Activated CD4-positive, alpha-beta memory T cell treated with anti-CD3 and anti-CD28 coated beads, Interleukin-2, amount 10 ng/mL, durations not matched to agents 7 days and 5 days (primary cell): ENCODE measurements around the gene PDE3B. TPM values are rescaled to one million over a fixed set of nuclear protein-coding genes. Genes with fewer than 3 reads are reported as not detected.
"Not testable (repeated sequence)": the region's sequence is repeated elsewhere in the genome, so short reads cannot be mapped to it uniquely, and the experiment has no call there.

ENCODE experiments used
- CTCF ChIA-PET: fragments of 350-600 bp; sonication (Branson Sonifier 250); formaldehyde crosslinking; loops from one replicate; lab custom pipeline; 2021; ENCODE audit warnings: antibody characterized with exemption, inconsistent platforms; lab: Charles Lee
- POLR2A ChIA-PET: fragments of 350-600 bp; sonication (Branson Sonifier 250); formaldehyde crosslinking; loops from one replicate; lab custom pipeline; 2021; ENCODE audit warnings: antibody characterized with exemption; lab: Charles Lee
- DNase-seq: peaks from one replicate; pipeline ENCODE4 v3.0.0-alpha.2; 2020
- H3K27ac Mint-ChIP-seq: one replicate; pipeline ENCODE4 v1.8.0; 2021; ENCODE audit warnings: mild to moderate bottlenecking, mixed read lengths
- H3K27me3 Mint-ChIP-seq: one replicate; pipeline ENCODE4 v1.8.0; 2021; ENCODE audit warnings: mixed read lengths
- H3K36me3 Mint-ChIP-seq: one replicate; pipeline ENCODE4 v1.8.0; 2021; ENCODE audit warnings: low read depth, mixed read lengths
- H3K4me1 Mint-ChIP-seq: one replicate; pipeline ENCODE4 v1.8.0; 2021; ENCODE audit warnings: mixed read lengths
- H3K4me3 Mint-ChIP-seq: one replicate; pipeline ENCODE4 v1.8.0; 2021; ENCODE audit warnings: mild to moderate bottlenecking, mixed read lengths
- H3K9me3 Mint-ChIP-seq: one replicate; pipeline ENCODE4 v1.8.0; 2021; ENCODE audit warnings: mixed read lengths
- total RNA-seq, 2 experiments: library from RNA; stranded (reverse); gene quantifications; one replicate each; pipeline ENCODE4 v1.2.3, GENCODE V29; 2021

Gene PDE3B
- total RNA-seq, 2 experiments from 2014 or later: 73.9 to 74.9 TPM

GRCh38 chr11:14642873-14643696 is 519 bp upstream of the PDE3B start:
- peak overlapping the region; percentile 75 for H3K27ac Mint-ChIP-seq
- H3K4me3 Mint-ChIP-seq: peak overlapping the region; percentile 92
- peaks cover 46% of the 10 kb centered on the region for H3K4me1 Mint-ChIP-seq
- H3K9me3 Mint-ChIP-seq: no peaks in the 10 kb centered on the region
- peaks cover 54% of the 10 kb centered on the region for H3K36me3 Mint-ChIP-seq
- ChIA-PET CTCF (interaction anchor here (1.5 to 4.0 kb wide), 9 partner anchors 8 to 264 kb away, joined by 4 to 48 read pairs (median 21); partner anchors contain the start of gene PSMA1), POLR2A (interaction anchor here (0.8 to 5.9 kb wide), 19 partner anchors 8 to 264 kb away, joined by 3 to 143 read pairs (median 10); partner anchors contain the start of genes COPB1, CYP2R1 and PSMA1)
- DNase-seq: peak; percentile 20
- H3K27me3 Mint-ChIP-seq: no peaks in the 10 kb centered on the region

GRCh38 chr11:14644226-14645014 is 816 bp downstream of the PDE3B start:
- peak; percentile 48 for DNase-seq
- POLR2A ChIA-PET: interaction anchor here (0.9 to 5.9 kb wide), 36 partner anchors 9 to 1364 kb away, joined by 3 to 143 read pairs (median 5); partner anchors contain the start of genes COPB1, CYP2R1 and PSMA1
- Mint-ChIP-seq H3K4me3 (peak overlapping the region; percentile 92), H3K27ac (peak overlapping the region; percentile 87), H3K4me1 (peaks cover 52% of the 10 kb centered on the region), H3K9me3 (no peaks in the 10 kb centered on the region), H3K36me3 (peaks cover 60% of the 10 kb centered on the region), H3K27me3 (no peaks in the 10 kb centered on the region)
- CTCF ChIA-PET: interaction anchor here (0.8 to 4.0 kb wide), 27 partner anchors 9 to 362 kb away, joined by 3 to 48 read pairs (median 4); partner anchors contain the start of genes CYP2R1 and PSMA1

- no peaks in the 10 kb centered on the region for H3K9me3 Mint-ChIP-seq
- H3K27me3 Mint-ChIP-seq: no peaks in the 10 kb centered on the region
- H3K36me3 Mint-ChIP-seq: peaks cover 62% of the 10 kb centered on the region
- peak overlapping the region; percentile 92 for H3K4me3 Mint-ChIP-seq
- ChIA-PET CTCF (interaction anchor here (0.7 to 4.0 kb wide), 27 partner anchors 10 to 361 kb away, joined by 3 to 48 read pairs (median 4); partner anchors contain the start of genes CYP2R1 and PSMA1), POLR2A (interaction anchor here (0.7 to 5.9 kb wide), 35 partner anchors 8 to 1365 kb away, joined by 3 to 143 read pairs (median 5); partner anchors contain the start of genes COPB1, CYP2R1 and PSMA1)
- H3K27ac Mint-ChIP-seq: peak overlapping the region; percentile 87
- no peak for DNase-seq
- H3K4me1 Mint-ChIP-seq: peaks cover 52% of the 10 kb centered on the region
Measured at GRCh38 chr11:14645015-14645912, 1.7 kb downstream of the PDE3B start.

- DNase-seq: peak; percentile 21
- Mint-ChIP-seq H3K4me1 (peaks cover 53% of the 10 kb centered on the region), H3K27ac (peak overlapping the region; percentile 87), H3K9me3 (no peaks in the 10 kb centered on the region), H3K27me3 (no peaks in the 10 kb centered on the region), H3K4me3 (peak overlapping the region; percentile 92), H3K36me3 (peaks cover 66% of the 10 kb centered on the region)
- CTCF ChIA-PET: interaction anchor here (1.5 to 4.0 kb wide), 11 partner anchors 11 to 261 kb away, joined by 3 to 48 read pairs (median 18); partner anchors contain the start of genes CYP2R1 and PSMA1
- POLR2A ChIA-PET: interaction anchor here (0.7 to 5.9 kb wide), 17 partner anchors 7 to 261 kb away, joined by 3 to 143 read pairs (median 17); partner anchors contain the start of genes COPB1, CYP2R1 and PSMA1
Measured at GRCh38 chr11:14645985-14646900, 2.6 kb downstream of the PDE3B start.

- Mint-ChIP-seq H3K9me3 (no peaks in the 10 kb centered on the region), H3K27me3 (no peaks in the 10 kb centered on the region), H3K27ac (no peak overlapping the region), H3K4me1 (peaks cover 42% of the 10 kb centered on the region), H3K4me3 (no peak overlapping the region), H3K36me3 (peaks cover 74% of the 10 kb centered on the region)
- CTCF ChIA-PET: interaction anchor here (1.0 kb wide), 1 partner anchor 258 kb away, joined by 4 read pairs; no protein-coding TSS in a partner anchor
- DNase-seq: no peak
- POLR2A ChIA-PET: interaction anchor here (1.0 to 1.7 kb wide), 3 partner anchors 72 to 130 kb away, joined by 3 to 5 read pairs (median 4); partner anchors contain the start of gene PSMA1
Measured at GRCh38 chr11:14650064-14650463, 6.5 kb downstream of the PDE3B start.

GRCh38 chr11:14653090-14653489 is 9.5 kb downstream of the PDE3B start:
- peaks cover 48% of the 10 kb centered on the region for H3K4me1 Mint-ChIP-seq
- no peaks in the 10 kb centered on the region for H3K9me3 Mint-ChIP-seq
- H3K27me3 Mint-ChIP-seq: no peaks in the 10 kb centered on the region
- POLR2A ChIA-PET: interaction anchor here (2.2 kb wide), 1 partner anchor 8 kb away, joined by 7 read pairs; no protein-coding TSS in a partner anchor
- CTCF ChIA-PET: no interaction called here
- peaks cover 75% of the 10 kb centered on the region for H3K36me3 Mint-ChIP-seq
- DNase-seq: no peak
- H3K4me3 Mint-ChIP-seq: no peak overlapping the region
- no peak overlapping the region for H3K27ac Mint-ChIP-seq

- no peak overlapping the region for H3K27ac Mint-ChIP-seq
- peaks cover 32% of the 10 kb centered on the region for H3K4me1 Mint-ChIP-seq
- peaks cover 77% of the 10 kb centered on the region for H3K36me3 Mint-ChIP-seq
- no peaks in the 10 kb centered on the region for H3K9me3 Mint-ChIP-seq
- no peak for DNase-seq
- ChIA-PET POLR2A (interaction anchor here (1.8 kb wide), 1 partner anchor 12 kb away, joined by 3 read pairs; the partner anchor contains the start of gene PDE3B), CTCF (no interaction called here)
- H3K27me3 Mint-ChIP-seq: no peaks in the 10 kb centered on the region
- H3K4me3 Mint-ChIP-seq: no peak overlapping the region
Measured at GRCh38 chr11:14655435-14655834, 11.8 kb downstream of the PDE3B start.

- H3K4me3 Mint-ChIP-seq: no peak overlapping the region
- H3K4me1 Mint-ChIP-seq: peaks cover 24% of the 10 kb centered on the region
- H3K27ac Mint-ChIP-seq: no peak overlapping the region
- peaks cover 4% of the 10 kb centered on the region for H3K9me3 Mint-ChIP-seq
- DNase-seq: no peak
- peaks cover 76% of the 10 kb centered on the region for H3K36me3 Mint-ChIP-seq
- ChIA-PET POLR2A (interaction anchor here (1.6 to 1.8 kb wide), 2 partner anchors 13 kb away, joined by 3 to 5 read pairs; partner anchors contain the start of gene PDE3B), CTCF (interaction anchor here (0.6 to 1.3 kb wide), 2 partner anchors 165 to 251 kb away, joined by 3 to 5 read pairs; no protein-coding TSS in a partner anchor)
- H3K27me3 Mint-ChIP-seq: no peaks in the 10 kb centered on the region
Measured at GRCh38 chr11:14656536-14657457, 13.2 kb downstream of the PDE3B start.

GRCh38 chr11:14657841-14658240 is 14.2 kb downstream of the PDE3B start:
- ChIA-PET POLR2A (interaction anchor here (1.6 kb wide), 1 partner anchor 14 kb away, joined by 5 read pairs; the partner anchor contains the start of gene PDE3B), CTCF (interaction anchor here (0.6 to 1.3 kb wide), 2 partner anchors 164 to 250 kb away, joined by 3 to 5 read pairs; no protein-coding TSS in a partner anchor)
- no peak for DNase-seq
- H3K9me3 Mint-ChIP-seq: peaks cover 6% of the 10 kb centered on the region
- H3K27ac Mint-ChIP-seq: no peak overlapping the region
- peaks cover 78% of the 10 kb centered on the region for H3K36me3 Mint-ChIP-seq
- peaks cover 19% of the 10 kb centered on the region for H3K4me1 Mint-ChIP-seq
- no peaks in the 10 kb centered on the region for H3K27me3 Mint-ChIP-seq
- no peak overlapping the region for H3K4me3 Mint-ChIP-seq

GRCh38 chr11:14664926-14665325 is 21.3 kb downstream of the PDE3B start:
- Mint-ChIP-seq H3K9me3 (peaks cover 14% of the 10 kb centered on the region), H3K36me3 (peaks cover 55% of the 10 kb centered on the region)
- CTCF ChIA-PET: not testable (repeated sequence)

More at GRCh38 chr11:14664926-14665325, 21.3 kb downstream of the PDE3B start:
- H3K27me3 Mint-ChIP-seq, H3K4me1 Mint-ChIP-seq, POLR2A ChIA-PET, DNase-seq, H3K4me3 Mint-ChIP-seq, H3K27ac Mint-ChIP-seq: not testable (repeated sequence)
